Measurements from ENCODE around the gene ADD3.

ADD3 gene

GRCh38 chr10:110115784-110116520, 108.2 kb downstream of the ADD3 start:
- Histone ChIP-seq H2BK120ac (ENCODE audit: insufficient read depth, low read length, poor library complexity) (no peak overlapping the region), H3K9me3 (ENCODE audit: insufficient read depth, low read depth, low read length) (no peaks in the 10 kb centered on the region), H3K27ac (ENCODE audit: low read depth, low read length) (no peak overlapping the region), H3K27me3 (ENCODE audit: insufficient read depth, low read length) (no peaks in the 10 kb centered on the region), H4K12ac (ENCODE audit: low read depth, low read length) (no peak overlapping the region), H3K4me2 (ENCODE audit: low read length) (no peak overlapping the region), H3K4me1 (ENCODE audit: control insufficient read depth in 1 of 2, insufficient read depth in 2 of 2, low read length in 2 of 2) (no peaks in the 10 kb centered on the region), H3K36me3 (ENCODE audit: control insufficient read depth in 1 of 2, insufficient read depth in 2 of 2, low read length in 2 of 2) (peaks cover 13 to 25% of the 10 kb centered on the region in 2 experiments), H2BK5ac (ENCODE audit: low read depth, low read length, poor library complexity) (no peak overlapping the region), H2AK5ac (ENCODE audit: low read length) (no peak overlapping the region), H2AFZ (ENCODE audit: insufficient read depth, low read length, poor library complexity) (no peak overlapping the region), H3K9ac (ENCODE audit: low read length) (no peak overlapping the region), H3K79me2 (ENCODE audit: control insufficient read depth, insufficient read depth, low read length, poor library complexity) (no peaks in the 10 kb centered on the region), H2BK12ac (ENCODE audit: low read length) (no peak overlapping the region), H3K4me3 (ENCODE audit: low read depth, low read length) (no peak overlapping the region), H4K8ac (ENCODE audit: low read depth, low read length) (no peak overlapping the region), H3K23ac (ENCODE audit: low read length) (no peak overlapping the region), H3K79me1 (ENCODE audit: low read length) (no peaks in the 10 kb centered on the region), H3K18ac (ENCODE audit: low read length) (no peak overlapping the region), H3K4ac (ENCODE audit: low read depth, low read length) (no peak overlapping the region), H4K91ac (ENCODE audit: low read depth, low read length) (no peak overlapping the region), H3K14ac (ENCODE audit: low read length) (no peak overlapping the region)
- WGBS (ENCODE audit: extremely low coverage, insufficient coverage, insufficient read length) = no CpG with 5 or more reads among the region's 4 CpGs
- DNase-seq = no peak

GRCh38 chr10:110118891-110119621, 111.3 kb downstream of the ADD3 start:
- Histone ChIP-seq H2AFZ (ENCODE audit: insufficient read depth, low read length, poor library complexity) (no peak overlapping the region), H3K79me2 (ENCODE audit: control insufficient read depth, insufficient read depth, low read length, poor library complexity) (no peaks in the 10 kb centered on the region), H3K79me1 (ENCODE audit: low read length) (no peaks in the 10 kb centered on the region), H4K91ac (ENCODE audit: low read depth, low read length) (no peak overlapping the region), H2BK120ac (ENCODE audit: insufficient read depth, low read length, poor library complexity) (no peak overlapping the region), H4K8ac (ENCODE audit: low read depth, low read length) (no peak overlapping the region), H3K27ac (ENCODE audit: low read depth, low read length) (no peak overlapping the region), H3K23ac (ENCODE audit: low read length) (no peak overlapping the region), H3K4me2 (ENCODE audit: low read length) (no peak overlapping the region), H2BK5ac (ENCODE audit: low read depth, low read length, poor library complexity) (no peak overlapping the region), H3K36me3 (ENCODE audit: control insufficient read depth in 1 of 2, insufficient read depth in 2 of 2, low read length in 2 of 2) (peaks cover 10 to 23% of the 10 kb centered on the region in 2 experiments), H3K4ac (ENCODE audit: low read depth, low read length) (no peak overlapping the region), H2AK5ac (ENCODE audit: low read length) (no peak overlapping the region), H3K18ac (ENCODE audit: low read length) (no peak overlapping the region), H3K9ac (ENCODE audit: low read length) (no peak overlapping the region), H3K9me3 (ENCODE audit: insufficient read depth, low read depth, low read length) (no peaks in the 10 kb centered on the region), H3K27me3 (ENCODE audit: insufficient read depth, low read length) (no peaks in the 10 kb centered on the region), H3K4me3 (ENCODE audit: low read depth, low read length) (no peak overlapping the region), H2BK12ac (ENCODE audit: low read length) (no peak overlapping the region), H3K14ac (ENCODE audit: low read length) (no peak overlapping the region), H4K12ac (ENCODE audit: low read depth, low read length) (no peak overlapping the region), H3K4me1 (ENCODE audit: control insufficient read depth in 1 of 2, insufficient read depth in 2 of 2, low read length in 2 of 2) (no peaks in the 10 kb centered on the region)
- no CpG with 5 or more reads among the region's 1 CpG for WGBS (ENCODE audit: extremely low coverage, insufficient coverage, insufficient read length)
- peak in 1 of 2 donors; percentile 50 for DNase-seq

- Histone ChIP-seq H4K91ac (ENCODE audit: low read depth, low read length) (no peak overlapping the region), H3K9me3 (ENCODE audit: insufficient read depth, low read depth, low read length) (no peaks in the 10 kb centered on the region), H2BK120ac (ENCODE audit: insufficient read depth, low read length, poor library complexity) (no peak overlapping the region), H3K9ac (ENCODE audit: low read length) (no peak overlapping the region), H3K23ac (ENCODE audit: low read length) (no peak overlapping the region), H2AK5ac (ENCODE audit: low read length) (no peak overlapping the region), H4K12ac (ENCODE audit: low read depth, low read length) (no peak overlapping the region), H3K4me2 (ENCODE audit: low read length) (no peak overlapping the region), H3K79me1 (ENCODE audit: low read length) (no peaks in the 10 kb centered on the region), H3K36me3 (ENCODE audit: control insufficient read depth in 1 of 2, insufficient read depth in 2 of 2, low read length in 2 of 2) (peaks cover 5 to 8% of the 10 kb centered on the region in 2 experiments), H3K4me1 (ENCODE audit: control insufficient read depth in 1 of 2, insufficient read depth in 2 of 2, low read length in 2 of 2) (no peaks in the 10 kb centered on the region), H3K4ac (ENCODE audit: low read depth, low read length) (no peak overlapping the region), H3K79me2 (ENCODE audit: control insufficient read depth, insufficient read depth, low read length, poor library complexity) (no peaks in the 10 kb centered on the region), H2BK5ac (ENCODE audit: low read depth, low read length, poor library complexity) (no peak overlapping the region), H3K4me3 (ENCODE audit: low read depth, low read length) (no peak overlapping the region), H3K18ac (ENCODE audit: low read length) (no peak overlapping the region), H2BK12ac (ENCODE audit: low read length) (no peak overlapping the region), H3K27me3 (ENCODE audit: insufficient read depth, low read length) (no peaks in the 10 kb centered on the region), H3K14ac (ENCODE audit: low read length) (no peak overlapping the region), H2AFZ (ENCODE audit: insufficient read depth, low read length, poor library complexity) (no peak overlapping the region), H4K8ac (ENCODE audit: low read depth, low read length) (no peak overlapping the region), H3K27ac (ENCODE audit: low read depth, low read length) (no peak overlapping the region)
- WGBS (ENCODE audit: extremely low coverage, insufficient coverage, insufficient read length) = no CpG with 5 or more reads among the region's 2 CpGs
- DNase-seq = no peak
Observed at GRCh38 chr10:110123594-110123993, 115.8 kb downstream of the ADD3 start.

GRCh38 chr10:110129490-110129889, 121.7 kb downstream of the ADD3 start:
- no peak overlapping the region for H4K91ac ChIP-seq (ENCODE audit: low read depth, low read length)
- H2AFZ ChIP-seq (ENCODE audit: insufficient read depth, low read length, poor library complexity) = no peak overlapping the region
- H3K4ac ChIP-seq (ENCODE audit: low read depth, low read length) = no peak overlapping the region
- H3K27ac ChIP-seq (ENCODE audit: low read depth, low read length) = no peak overlapping the region
- H2BK5ac ChIP-seq (ENCODE audit: low read depth, low read length, poor library complexity) = no peak overlapping the region
- no peak overlapping the region for H2AK5ac ChIP-seq (ENCODE audit: low read length)
- H3K79me1 ChIP-seq (ENCODE audit: low read length) = no peaks in the 10 kb centered on the region
- H3K36me3 ChIP-seq (ENCODE audit: control insufficient read depth in 1 of 2, insufficient read depth in 2 of 2, low read length in 2 of 2) = peaks cover 7 to 12% of the 10 kb centered on the region in 2 experiments
- no peak overlapping the region for H3K4me2 ChIP-seq (ENCODE audit: low read length)
- no peaks in the 10 kb centered on the region for H3K79me2 ChIP-seq (ENCODE audit: control insufficient read depth, insufficient read depth, low read length, poor library complexity)
- no peak for DNase-seq
- no peak overlapping the region for H4K12ac ChIP-seq (ENCODE audit: low read depth, low read length)
- H3K9me3 ChIP-seq (ENCODE audit: insufficient read depth, low read depth, low read length) = no peaks in the 10 kb centered on the region
- H3K23ac ChIP-seq (ENCODE audit: low read length) = no peak overlapping the region
- no peak overlapping the region for H4K8ac ChIP-seq (ENCODE audit: low read depth, low read length)
- H3K27me3 ChIP-seq (ENCODE audit: insufficient read depth, low read length) = no peaks in the 10 kb centered on the region
- no peak overlapping the region for H3K4me3 ChIP-seq (ENCODE audit: low read depth, low read length)
- H3K9ac ChIP-seq (ENCODE audit: low read length) = no peak overlapping the region
- no peaks in the 10 kb centered on the region for H3K4me1 ChIP-seq (ENCODE audit: control insufficient read depth in 1 of 2, insufficient read depth in 2 of 2, low read length in 2 of 2)
- H3K14ac ChIP-seq (ENCODE audit: low read length) = no peak overlapping the region
- no peak overlapping the region for H2BK120ac ChIP-seq (ENCODE audit: insufficient read depth, low read length, poor library complexity)
- no peak overlapping the region for H3K18ac ChIP-seq (ENCODE audit: low read length)
- no peak overlapping the region for H2BK12ac ChIP-seq (ENCODE audit: low read length)

Measured in trophoblast cell (in vitro differentiated cells and primary cell).